GM21737 (cell line): ENCODE results near the gene FBXW11.
"Not testable (repeated sequence)": the region's sequence is repeated elsewhere in the genome, so short reads cannot be mapped to it uniquely, and the experiment has no call there.

ENCODE experiments used
- ATAC-seq: cut with Tn5 transposase; IDR thresholded peaks from one replicate; pipeline ENCODE4 v1.9.1; 2021; ENCODE audit warnings: mild to moderate bottlenecking, moderate library complexity; ENCODE audit not compliant: unreplicated experiment

FBXW11 gene

DNA sequence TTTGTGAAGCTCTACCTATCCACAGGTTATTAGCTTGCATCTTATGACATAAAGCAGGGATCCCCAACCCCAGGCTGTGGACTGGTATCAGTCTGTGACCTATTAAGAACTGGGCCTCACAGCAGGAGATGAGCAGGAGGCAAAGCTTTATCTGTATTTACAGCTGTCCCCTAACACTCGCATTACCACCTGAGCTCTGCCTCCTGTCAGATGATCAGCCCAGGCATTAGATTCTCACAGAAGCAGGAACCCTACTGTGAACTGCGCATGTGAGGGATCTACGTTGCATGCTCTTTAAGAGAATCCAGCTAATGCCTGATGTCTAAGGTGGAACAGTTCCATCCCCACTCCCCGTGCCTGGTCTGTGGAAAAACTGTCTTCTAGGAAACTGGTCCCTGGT lies 19.7 kb downstream of the FBXW11 start:
- ATAC-seq, result no peak

DNA sequence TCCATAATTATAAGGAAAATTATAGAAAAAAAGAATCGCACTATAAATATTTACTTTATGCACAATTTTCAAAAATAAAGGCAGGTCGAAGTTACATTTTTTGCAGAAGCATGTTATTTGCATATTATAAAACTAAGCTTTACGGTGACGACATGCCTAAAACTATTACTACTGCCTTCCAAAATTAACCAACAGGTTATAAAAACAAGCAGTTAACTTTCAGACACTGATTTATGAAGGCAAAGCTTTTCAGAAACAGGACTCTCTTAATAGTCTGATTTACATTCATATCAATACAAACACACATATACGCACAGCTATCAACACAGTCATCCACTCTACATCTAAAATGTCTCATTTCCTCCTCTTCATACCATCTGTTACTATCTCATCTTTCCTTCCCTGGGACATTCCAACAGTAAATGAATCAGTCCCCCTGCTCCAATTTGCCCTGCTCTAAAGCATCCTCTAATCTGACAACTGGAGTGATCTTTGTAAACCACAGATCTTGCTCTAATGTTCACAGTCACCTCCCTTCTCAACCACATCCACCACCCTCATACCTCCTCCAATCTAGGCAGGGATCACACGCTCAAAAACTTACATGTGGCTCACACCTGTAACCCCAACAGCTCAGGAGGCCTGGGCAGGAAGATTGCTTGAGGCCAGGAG lies 21.6 kb downstream of the FBXW11 start:
- ATAC-seq, result no peak

DNA sequence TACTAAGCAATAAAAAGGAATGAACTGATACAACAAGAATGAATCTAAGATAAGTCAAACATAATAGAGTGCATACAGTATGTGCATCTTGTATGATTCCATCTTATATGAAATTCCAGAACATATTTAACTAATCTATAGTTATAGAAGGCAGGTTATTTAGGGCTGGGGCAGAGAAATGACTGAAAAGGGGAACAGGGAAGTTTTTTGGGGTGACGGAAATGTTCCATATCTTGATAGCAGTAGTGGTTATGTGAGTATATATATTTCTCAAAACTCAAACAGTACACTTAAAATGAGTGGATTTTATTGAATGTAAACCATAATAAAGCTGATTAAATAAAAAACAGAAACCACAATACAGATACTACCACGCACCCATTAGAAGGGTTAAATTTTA lies 24.6 kb downstream of the FBXW11 start:
- ATAC-seq, result no peak

DNA sequence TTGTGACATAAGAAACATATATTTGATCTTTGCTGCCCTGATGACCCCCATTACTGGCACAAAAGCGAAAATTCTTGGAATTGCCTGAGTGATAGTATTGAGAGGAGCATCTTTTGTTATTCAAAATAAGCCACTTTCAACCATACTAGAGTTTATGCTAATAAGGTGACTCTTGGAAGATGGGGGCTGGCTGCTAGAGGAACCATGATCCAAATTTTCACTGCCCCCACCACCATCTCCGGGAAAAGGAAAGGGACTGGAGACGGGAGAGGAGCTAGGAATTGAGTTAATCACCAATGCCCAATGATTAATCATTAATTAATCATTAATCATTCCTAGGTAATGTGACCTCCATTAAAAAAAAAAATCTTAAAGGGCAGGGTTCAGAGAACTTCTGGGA lies 25.6 kb downstream of the FBXW11 start:
- no peak for ATAC-seq

DNA sequence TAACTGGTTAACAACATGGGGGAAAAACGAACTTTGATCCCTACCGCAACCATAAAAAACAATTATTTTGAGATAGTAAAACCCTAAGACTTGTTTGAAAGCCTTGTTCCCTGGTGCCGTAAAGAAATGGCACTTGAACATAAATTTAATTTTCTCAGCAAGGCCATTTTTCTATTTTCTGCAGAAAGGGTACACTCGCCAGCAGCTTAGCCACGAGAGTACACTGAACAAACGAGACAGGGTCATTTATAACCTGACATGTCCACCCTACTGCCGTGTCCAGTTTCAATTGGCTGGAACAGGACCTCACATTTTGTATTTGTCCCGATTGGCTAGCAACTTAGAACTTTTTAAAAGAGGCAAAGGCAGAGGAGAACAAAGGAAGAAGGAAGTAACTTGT lies 26.8 kb downstream of the FBXW11 start:
- ATAC-seq, result no peak

DNA sequence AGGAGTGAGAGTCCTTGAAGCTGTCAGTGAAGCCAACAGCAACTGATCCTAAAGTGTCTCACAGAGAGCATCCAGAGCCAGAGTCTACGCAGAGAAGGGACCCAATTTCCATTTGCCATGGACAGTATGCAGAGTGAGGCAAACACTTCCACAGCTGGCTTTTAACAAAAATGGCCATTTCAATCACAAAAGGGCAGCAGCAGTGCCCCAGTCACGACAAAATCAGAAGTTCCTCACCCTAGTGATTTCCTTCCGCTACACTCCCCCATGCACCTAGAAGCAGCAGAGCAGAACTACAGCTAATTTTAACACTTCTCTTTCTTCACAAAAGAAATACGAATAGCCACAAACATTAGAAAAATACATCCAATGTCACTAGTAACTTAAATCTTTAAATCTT lies 27.9 kb downstream of the FBXW11 start:
- ATAC-seq, result peak; percentile 51

DNA sequence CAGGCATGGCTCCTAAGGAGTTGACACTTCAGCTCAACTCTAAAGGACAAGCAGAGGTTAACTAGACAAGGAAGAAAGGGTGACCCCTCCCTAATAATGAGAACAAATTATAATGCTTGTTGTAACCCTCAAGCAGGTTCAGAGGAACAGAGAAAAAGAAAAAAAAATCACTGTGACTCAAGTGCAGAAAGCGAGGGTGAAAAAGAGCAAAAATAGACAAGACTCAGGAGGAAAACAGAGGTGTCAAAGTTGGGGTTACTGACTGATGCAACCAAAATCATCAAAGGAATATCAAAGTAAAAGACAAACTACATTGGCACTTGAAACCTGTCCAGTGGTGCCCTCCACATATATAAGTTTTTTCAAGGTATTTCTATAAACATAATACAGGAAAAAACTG lies 28.4 kb downstream of the FBXW11 start:
- ATAC-seq, result no peak

DNA sequence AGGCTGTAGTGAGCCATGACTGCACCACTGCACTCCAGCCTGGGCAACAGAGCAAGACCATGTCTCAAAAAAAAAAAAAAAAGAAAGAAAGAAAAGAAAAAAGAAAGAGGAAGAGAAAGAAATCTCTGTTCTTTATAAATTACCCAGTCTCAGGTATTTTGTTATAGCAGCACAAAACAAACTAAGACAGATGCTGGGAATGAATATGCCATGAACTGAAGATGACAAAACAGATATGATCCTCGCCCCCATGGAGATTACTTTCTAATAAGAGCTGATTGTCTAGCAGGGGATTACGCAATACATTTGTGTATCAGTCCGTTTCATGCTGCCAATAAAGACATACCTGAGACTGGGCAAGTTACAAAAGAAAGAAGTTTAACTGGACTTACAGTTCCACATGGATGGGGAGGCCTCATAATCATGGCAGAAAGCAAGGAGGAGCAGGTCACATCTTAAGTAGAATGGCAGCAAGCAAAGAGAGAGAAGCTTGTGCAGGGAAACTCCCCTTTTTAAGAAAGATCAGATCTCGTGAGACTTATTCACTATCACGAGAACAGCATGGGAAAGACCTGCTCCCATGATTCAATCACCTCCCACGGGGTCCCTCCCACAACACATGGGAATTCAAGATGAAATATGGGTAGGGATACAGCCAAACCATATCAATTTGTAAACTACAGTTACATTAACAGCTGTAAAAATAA lies 29.0 kb downstream of the FBXW11 start:
- not testable (repeated sequence) for ATAC-seq

DNA sequence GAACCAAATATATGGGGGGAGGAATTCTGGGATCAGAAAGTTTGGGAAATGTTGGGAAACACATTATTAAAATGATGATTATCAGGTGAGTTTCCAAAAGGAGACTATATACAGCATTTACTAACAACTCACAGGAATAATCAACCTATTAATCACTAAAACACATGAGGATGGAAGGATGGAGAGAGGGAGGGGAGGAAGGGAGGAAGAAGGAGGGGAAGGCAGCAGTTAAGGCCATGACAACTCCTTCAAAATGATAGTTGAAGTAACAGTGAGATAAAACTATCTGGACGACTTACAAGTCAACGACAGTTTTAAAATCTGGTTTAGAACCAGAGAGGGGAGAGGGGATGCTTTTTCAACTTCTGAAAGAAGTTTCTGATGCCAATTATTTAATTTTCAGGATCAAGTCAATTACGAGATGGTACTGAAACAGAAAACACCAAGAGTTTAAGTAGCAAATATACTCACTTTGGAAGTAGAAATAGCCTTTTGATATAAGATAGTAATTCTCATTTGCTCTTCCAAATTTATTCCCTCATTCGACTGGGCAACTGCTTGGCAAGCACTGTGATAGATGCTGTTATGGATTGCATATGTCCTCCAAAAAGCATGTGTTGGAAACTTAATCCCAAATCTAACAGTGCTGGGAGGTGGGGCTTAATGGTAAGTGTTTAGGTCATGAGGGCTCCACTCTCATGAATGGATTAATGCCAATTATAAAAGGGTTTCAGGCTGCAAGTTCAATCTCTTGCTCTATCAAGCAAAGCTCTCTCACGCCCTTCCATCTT lies 30.4 kb downstream of the FBXW11 start:
- ATAC-seq, result no peak

DNA sequence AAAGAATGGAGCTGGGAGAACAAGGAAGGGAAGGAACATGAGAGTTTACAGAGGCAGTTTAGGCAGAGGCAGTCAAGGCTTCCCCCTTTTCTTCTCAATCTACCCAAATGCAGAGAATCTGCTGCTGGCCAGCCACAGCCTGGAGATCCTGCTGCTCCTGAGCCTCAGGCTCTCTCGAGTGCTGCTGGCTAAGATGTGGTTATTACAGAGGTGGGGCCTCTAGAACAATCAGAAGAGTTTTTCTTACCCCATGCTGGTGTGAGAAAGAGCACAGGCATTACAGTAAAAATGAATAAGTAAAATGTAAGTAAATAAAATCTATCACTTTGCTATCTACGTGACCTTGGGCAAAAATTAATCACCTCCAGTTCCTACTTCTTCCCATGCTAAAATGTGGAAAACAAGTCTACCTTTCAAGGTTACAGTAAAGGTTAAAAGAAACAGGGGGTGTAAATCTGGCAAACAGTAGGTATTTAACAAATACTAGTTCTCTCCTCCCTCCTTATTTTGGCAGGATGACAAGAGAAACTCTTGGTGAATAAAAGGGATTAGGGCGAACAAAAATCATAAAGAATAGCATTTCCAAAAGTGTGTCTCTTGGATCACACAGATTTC lies 31.1 kb downstream of the FBXW11 start:
- no peak for ATAC-seq

DNA sequence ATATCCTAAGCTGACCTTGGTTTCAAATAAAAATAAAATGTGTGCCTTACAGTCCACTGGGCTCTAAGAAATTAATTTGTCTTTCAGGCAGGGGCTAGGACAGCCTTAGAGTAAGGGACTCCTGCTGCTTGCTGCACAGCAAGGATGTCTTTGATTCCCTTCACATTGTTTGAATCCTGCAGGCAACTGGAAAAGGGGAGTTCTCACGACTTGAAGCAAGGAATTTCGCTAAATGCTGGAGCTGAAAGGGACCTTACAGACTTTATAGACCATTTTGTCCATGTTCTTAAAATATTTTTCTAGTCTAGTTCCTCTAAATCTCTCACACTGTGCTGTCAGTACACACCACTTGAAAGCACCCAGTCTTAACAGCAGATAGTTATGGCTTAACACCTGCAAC lies 35.6 kb downstream of the FBXW11 start:
- ATAC-seq, result no peak

DNA sequence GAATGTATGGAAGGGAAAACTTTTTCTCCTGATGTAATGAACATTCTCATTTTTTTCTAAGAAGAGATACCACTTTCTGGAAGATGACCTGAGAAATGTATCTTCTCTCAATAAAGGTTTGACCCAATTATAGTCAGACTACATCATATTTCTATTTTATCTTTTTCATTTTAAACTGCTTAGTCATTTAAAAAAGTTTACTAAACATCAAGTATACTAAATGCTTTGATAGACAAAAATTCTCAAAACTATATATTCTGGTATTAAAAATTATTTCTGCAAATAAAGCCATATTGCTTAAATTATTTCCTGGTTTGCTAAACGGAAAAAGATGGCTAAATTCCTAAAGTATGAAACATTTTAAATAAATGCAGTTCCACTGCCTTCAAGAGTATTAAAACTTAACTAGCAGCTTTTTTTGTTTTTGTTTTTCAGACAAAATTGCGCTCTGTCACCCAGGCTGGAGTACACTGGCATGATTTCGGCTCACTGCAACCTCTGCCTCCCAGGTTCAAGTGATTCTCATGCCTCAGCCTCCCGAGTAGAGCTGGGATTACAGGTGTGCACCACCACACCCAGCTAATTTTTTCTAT lies 37.1 kb downstream of the FBXW11 start:
- ATAC-seq, result no peak

DNA sequence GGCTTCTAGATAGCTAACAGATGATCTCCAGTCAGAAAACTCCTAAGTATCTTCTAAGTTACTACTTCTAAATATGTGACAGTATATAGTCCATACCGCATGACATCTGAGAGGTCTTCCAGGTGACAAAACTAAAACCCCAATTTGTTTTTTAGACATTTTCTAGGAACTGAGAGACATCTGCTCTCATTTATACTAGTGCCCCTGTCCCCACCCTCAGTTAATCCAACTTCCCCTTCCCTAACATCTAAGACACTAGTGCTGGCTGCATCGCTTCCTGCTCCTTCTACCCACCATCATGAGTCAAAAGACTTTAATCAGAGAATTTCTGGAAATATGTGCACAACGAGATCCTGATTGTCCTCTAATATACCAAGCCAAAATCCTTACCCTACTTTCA lies 37.9 kb downstream of the FBXW11 start:
- ATAC-seq, result no peak

DNA sequence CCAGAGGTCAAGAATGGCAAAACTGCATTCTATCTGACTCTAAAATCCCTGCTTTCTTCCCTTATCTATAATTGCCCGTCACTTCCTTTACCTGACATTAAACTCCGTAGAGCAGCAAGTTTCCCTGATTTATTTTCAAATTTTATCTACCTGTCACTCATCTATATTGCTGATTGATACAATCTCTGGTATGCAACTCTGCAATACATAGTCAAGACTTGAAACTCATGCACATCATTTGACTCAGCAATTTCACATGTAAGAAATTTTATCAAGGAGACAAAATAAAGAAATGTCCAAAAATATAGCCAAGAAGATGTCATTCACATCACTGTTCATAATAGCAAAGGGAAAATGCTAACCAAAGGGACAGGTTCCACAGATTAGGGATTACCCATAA lies 39.5 kb downstream of the FBXW11 start:
- no peak for ATAC-seq

DNA sequence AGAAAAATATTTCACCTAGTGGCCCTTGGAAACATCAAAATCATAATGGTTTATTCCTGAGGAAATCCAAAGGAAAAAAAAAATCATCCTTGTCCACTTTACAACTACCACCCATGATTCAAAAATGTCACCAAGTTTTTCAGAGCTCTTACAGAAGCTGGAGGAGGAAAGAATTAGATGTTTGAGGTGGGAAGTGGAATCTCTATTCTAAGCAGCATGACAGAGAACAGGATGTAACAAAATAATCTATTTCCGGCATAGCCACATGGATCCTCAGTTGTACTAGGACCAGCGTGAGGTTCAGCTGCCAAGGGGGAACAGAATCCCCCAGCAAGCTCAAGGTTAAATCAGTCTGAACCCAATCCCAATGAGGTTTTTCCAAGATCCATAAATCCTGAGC lies 40.2 kb downstream of the FBXW11 start:
- ATAC-seq, result no peak

DNA sequence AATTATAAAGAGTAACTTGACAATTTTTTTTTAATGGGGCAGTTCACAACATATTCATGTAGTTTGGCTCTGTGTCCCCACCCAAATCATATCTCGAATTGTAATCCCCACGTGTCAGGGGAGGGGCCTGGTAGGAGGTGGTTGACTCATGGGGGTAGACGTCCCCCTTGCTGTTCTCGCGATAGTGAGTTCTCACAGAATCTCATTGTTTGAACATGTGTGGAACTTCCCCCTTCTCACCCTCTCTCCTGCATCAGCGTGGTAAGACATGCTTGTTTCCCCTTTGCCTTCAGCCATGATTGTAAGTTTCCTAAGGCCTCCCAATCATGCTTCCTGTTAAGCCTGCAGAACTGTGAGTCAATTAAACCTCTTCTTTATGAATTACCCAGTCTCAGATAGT lies 40.7 kb downstream of the FBXW11 start:
- ATAC-seq, result no peak

DNA sequence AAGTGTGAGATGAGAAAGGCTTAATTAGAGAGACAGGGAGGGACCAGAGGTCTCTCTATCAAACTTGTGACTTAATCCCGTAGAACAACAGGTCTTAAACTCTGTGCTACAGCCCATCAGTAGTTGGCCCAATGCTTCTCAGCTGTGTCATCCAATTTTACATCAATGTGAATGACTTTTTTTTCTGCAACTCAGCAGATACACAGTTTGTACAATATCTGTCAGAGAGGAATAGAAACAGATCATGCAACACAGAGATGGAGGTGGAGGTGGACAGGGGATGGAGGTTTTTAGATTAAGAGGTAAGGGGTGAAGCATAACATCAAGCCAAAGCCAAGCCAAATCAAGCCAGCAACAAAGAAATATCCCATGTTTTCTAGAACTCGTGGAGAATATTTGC lies 43.0 kb downstream of the FBXW11 start:
- ATAC-seq, result no peak

DNA sequence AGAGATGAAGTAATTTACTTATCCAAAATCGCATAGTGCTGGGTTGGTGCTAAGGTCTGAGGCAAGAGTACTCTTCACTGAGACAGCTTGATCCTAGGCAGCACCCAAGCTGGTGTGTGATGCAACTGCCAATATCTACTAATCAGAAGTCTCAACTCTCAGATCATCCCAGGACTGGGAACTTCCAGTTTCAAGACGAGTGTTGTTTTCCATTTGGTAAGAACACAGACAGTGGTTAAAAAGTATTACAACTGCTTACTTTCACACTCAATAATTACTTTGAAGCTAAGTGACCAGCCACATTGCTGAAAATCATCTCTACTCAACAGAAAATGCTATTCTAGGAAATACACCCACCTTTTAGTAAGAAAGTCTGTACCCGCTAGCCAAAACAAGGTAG lies 45.3 kb downstream of the FBXW11 start:
- peak; percentile 61 for ATAC-seq

DNA sequence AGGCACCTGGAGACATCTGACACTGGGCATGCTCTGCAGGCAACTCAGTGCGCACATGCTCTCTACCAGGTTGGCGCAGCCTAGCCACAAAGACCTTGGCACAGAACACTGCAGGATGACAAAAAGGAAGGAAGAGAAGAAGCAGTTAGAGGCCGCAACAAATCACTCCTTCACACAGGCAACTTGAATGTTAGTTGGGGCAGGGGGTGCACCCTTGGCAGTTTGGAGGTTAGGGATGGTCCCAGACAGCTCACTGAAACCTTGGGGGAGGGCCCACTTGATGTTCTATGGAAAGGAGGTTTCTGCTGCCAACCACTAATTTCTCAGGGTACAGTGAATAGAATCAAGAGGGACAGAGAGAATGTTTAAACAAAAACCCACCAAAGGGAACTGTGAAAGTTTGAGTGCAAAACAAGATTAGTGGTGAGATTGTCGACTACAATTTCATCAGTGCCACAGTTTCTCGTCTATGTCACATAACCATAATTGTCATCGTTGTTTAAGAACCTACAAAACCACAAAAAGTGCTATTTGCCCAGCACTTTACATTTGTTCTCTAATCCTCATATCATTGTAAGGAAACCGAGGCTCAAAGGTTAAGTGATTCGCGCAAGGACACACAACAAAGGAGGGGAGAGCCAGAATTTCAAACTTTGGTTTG lies 48.7 kb downstream of the FBXW11 start:
- ATAC-seq, result peak; percentile 53

DNA sequence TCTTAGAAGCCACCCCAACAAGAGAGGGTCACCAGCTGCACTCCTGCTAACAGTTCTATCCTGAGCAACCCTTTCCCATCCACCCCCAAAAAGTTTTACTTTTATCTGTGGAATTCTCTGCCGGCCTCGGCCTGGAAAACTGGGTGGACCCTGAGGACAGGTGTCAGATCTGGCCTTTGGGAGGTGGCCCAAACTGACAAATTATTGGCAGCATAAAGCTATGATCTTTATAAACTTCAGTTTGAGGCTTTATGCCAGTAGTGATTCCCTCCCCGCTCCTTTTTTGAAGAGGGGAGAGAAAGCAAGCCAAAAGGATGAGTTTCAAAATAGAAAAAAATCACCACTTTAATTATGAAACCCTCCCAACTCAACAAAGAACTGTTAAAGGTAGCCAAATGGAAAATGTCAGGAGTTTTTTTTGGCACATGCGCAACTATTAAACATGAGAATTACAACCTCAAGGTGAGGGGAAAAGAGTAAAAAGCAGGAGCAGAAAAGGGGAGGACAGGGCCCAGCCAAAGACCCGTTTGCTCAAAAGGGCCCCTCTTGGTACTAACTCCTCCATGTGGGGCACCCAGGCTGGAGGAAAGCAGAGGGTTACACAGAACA lies 49.4 kb downstream of the FBXW11 start:
- ATAC-seq, result no peak
